ENCODE measurements around the gene CTNND1.

DNA sequence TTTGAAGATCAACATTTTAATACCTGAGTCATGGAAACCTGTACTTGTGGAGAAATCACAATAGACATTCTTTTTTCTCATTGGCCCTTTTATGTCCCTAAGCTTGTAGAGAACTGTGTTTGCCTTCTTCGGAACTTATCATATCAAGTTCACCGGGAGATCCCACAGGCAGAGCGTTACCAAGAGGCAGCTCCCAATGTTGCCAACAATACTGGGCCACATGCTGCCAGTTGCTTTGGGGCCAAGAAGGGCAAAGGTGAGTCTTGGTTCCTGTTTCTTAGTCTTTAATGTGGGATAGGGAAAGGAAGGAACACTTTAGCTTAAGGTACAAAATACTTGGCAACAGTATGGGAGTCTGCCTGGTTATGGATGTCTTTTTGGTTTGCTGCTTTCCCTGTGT lies 44.2 kb downstream of the CTNND1 start:
- no peak for TF ChIP-seq CTCF (IDR thresholded peaks at IDR 0.05)
- TF ChIP-seq POLR2A (IDR thresholded peaks at IDR 0.05), result no peak
